H1 (cell line): ENCODE results near the gene ASCC1. TPM values are rescaled to one million over a fixed set of nuclear protein-coding genes. Genes with fewer than 3 reads are reported as not detected.

Source experiments
- BRCA1 ChIP-seq: IDR thresholded peaks from 2 replicates; pipeline ENCODE4 v1.6.1; 2012; ENCODE audit warnings: low read depth, low read length, improper control_type of control experiment
- CHD1 ChIP-seq: IDR thresholded peaks from 2 replicates; pipeline ENCODE4 v1.6.1; 2012; ENCODE audit warnings: low read depth, low read length, improper control_type of control experiment
- CHD7 ChIP-seq: fragments of 300-600 bp; sonication (generic); IDR thresholded peaks from 2 replicates; pipeline ENCODE4 v1.7.1; 2012; ENCODE audit warnings: low read length, moderate library complexity, mild to moderate bottlenecking, inconsistent platforms; ENCODE audit not compliant: insufficient replicate concordance
- CREB1 ChIP-seq: IDR thresholded peaks from 2 replicates; pipeline ENCODE4 v1.6.1; 2012; ENCODE audit warnings: inconsistent platforms
- EP300 ChIP-seq, 2 experiments: IDR thresholded peaks; 1 replicate in 1 of 2; 2 replicates in 1 of 2; pipeline ENCODE4 v1.6.1; 2011 to 2012; ENCODE audit warnings: low read depth in 2 of 2, low read length in 2 of 2, mild to moderate bottlenecking in 2 of 2, borderline replicate concordance in 1 of 2, inconsistent platforms in 1 of 2, moderate library complexity in 1 of 2
- EZH2 ChIP-seq: fragments of 200-600 bp; sonication (generic); IDR thresholded peaks from 2 replicates; pipeline ENCODE4 v1.7.1; 2012; ENCODE audit warnings: low read depth, mild to moderate bottlenecking, moderate library complexity, low read length, inconsistent platforms; ENCODE audit not compliant: severe bottlenecking
- HDAC2 ChIP-seq, 2 experiments: fragments of 300-600 bp in 1 of 2; sonication (generic) in 1 of 2; IDR thresholded peaks; 2 replicates each; pipeline ENCODE4 v1.6.1; 2011 to 2012; ENCODE audit warnings: low read depth in 2 of 2, low read length in 2 of 2, mild to moderate bottlenecking in 2 of 2, moderate library complexity in 2 of 2, borderline replicate concordance in 1 of 2, inconsistent platforms in 1 of 2
- KDM5A ChIP-seq: fragments of 200-600 bp; IDR thresholded peaks from 2 replicates; pipeline ENCODE4 v1.7.1; 2012; ENCODE audit warnings: mild to moderate bottlenecking, low read length, inconsistent platforms, mixed read lengths
- RAD21 ChIP-seq, 2 experiments: IDR thresholded peaks in 1 of 2; conservative IDR thresholded peaks in 1 of 2; 2 replicates each; pipeline ENCODE4 v1.6.1; 2011; ENCODE audit warnings: low read depth in 2 of 2, low read length in 2 of 2, improper control_type of control experiment in 1 of 2, inconsistent platforms in 1 of 2, mild to moderate bottlenecking in 1 of 2, moderate library complexity in 1 of 2
- TBP ChIP-seq: IDR thresholded peaks from 2 replicates; pipeline ENCODE4 v1.6.1; 2011; ENCODE audit warnings: low read depth, low read length, improper control_type of control experiment
- TCF12 ChIP-seq: IDR thresholded peaks from 2 replicates; pipeline ENCODE4 v1.6.1; 2011; ENCODE audit warnings: low read depth, mild to moderate bottlenecking, low read length
- polyA plus RNA-seq, 7 experiments: library from polyadenylated mRNA; depleted of rRNA in 3 of 7; stranded (reverse) in 5 of 7; unstranded in 2 of 7; fragments of >200 nt in 5 of 7; fragments of 200-250 nt in 2 of 7; gene quantifications; 1 replicate in 5 of 7; 2 replicates in 1 of 7; 4 replicates in 1 of 7; pipeline versions ENCODE4 v1.2.1 to v1.2.3, GENCODE V29; 2011 to 2013; ENCODE audit warnings: missing spikeins in 2 of 7, mixed read lengths in 2 of 7
- total RNA-seq: library from RNA; stranded (reverse); fragmentation: NEBNext Ultra II Directional; extraction: Animal tissue kit (Norgen Biotek cat#: 25700); gene quantifications from 2 replicates; pipeline ENCODE4 v1.2.1, GENCODE V29; 2021

ASCC1 gene
- total and polyA plus RNA-seq, 2 of the 8 experiments (the other 6 are each of a cell fraction or from before 2014, with no cell fraction given) = 25.6 to 35.8 TPM

GRCh38 chr10:72239409-72239808 lies 23.3 kb upstream of the ASCC1 start (continued):
- no peak for TF ChIP-seq CHD7
- no peak for TF ChIP-seq CHD1
- no peak for TF ChIP-seq EZH2
- no peak for TF ChIP-seq TCF12
- no peak for TF ChIP-seq CREB1
- no peak for TF ChIP-seq KDM5A
- no peak for TF ChIP-seq RAD21 (IDR thresholded peaks at IDR 0.05 in 1 of 2, conservative IDR thresholded peaks at IDR 0.05 in 1 of 2; ENCODE audit: low read depth in 2 of 2, low read length in 2 of 2)
- no peak for TF ChIP-seq BRCA1
- no peak for TF ChIP-seq TBP
- no peak for TF ChIP-seq EP300 (IDR thresholded peaks at IDR 0.05; ENCODE audit: borderline replicate concordance in 1 of 2, low read depth in 2 of 2, low read length in 2 of 2)
- no peak for TF ChIP-seq HDAC2 (IDR thresholded peaks at IDR 0.05; ENCODE audit: borderline replicate concordance in 1 of 2, low read depth in 2 of 2, low read length in 2 of 2)
